Measurements from ENCODE around the gene DEFB110.
A peak's percentile ranks its signal among the peaks of the same experiment; 100 is the strongest.

DEFB110 gene

GRCh38 chr6:50021894-50022293 is at the start of gene DEFB110:
Gene DEFB110 (minus strand): TSS chr6:50021994. CDS start chr6:50021935, 59 bp downstream.
- no peak for DNase-seq
- in situ Hi-C loops (cut with HindIII; ENCODE audit: low pct_ligation_motif_present, low pct_unique_long_range_greater_than_20kb, low sequenced_read_pairs) = no loop called here

- in situ Hi-C loops (cut with HindIII; ENCODE audit: low pct_ligation_motif_present, low pct_unique_long_range_greater_than_20kb, low sequenced_read_pairs) = no loop called here
- no peak for DNase-seq
Observed at GRCh38 chr6:50070101-50070500, 48.3 kb upstream of the DEFB110 start.

- DNase-seq = peak; percentile 22
- in situ Hi-C loops (cut with HindIII; ENCODE audit: low pct_ligation_motif_present, low pct_unique_long_range_greater_than_20kb, low sequenced_read_pairs) = no loop called here
Observed at GRCh38 chr6:50062051-50062450, 40.3 kb upstream of the DEFB110 start.

- in situ Hi-C loops (cut with HindIII; ENCODE audit: low pct_ligation_motif_present, low pct_unique_long_range_greater_than_20kb, low sequenced_read_pairs) = no loop called here
Observed at GRCh38 chr6:50056242-50056641, 34.4 kb upstream of the DEFB110 start.

GRCh38 chr6:50049829-50050228 is 28.0 kb upstream of the DEFB110 start, which contains the start of gene DEFB112:
Gene DEFB112 (minus strand): TSS chr6:50049929. CDS start chr6:50049869, 60 bp downstream.
- no peak for DNase-seq
- in situ Hi-C loops (cut with HindIII; ENCODE audit: low pct_ligation_motif_present, low pct_unique_long_range_greater_than_20kb, low sequenced_read_pairs) = no loop called here

More at GRCh38 chr6:50056242-50056641, 34.4 kb upstream of the DEFB110 start:
- no peak for DNase-seq

- DNase-seq = no peak
- in situ Hi-C loops (cut with HindIII; ENCODE audit: low pct_ligation_motif_present, low pct_unique_long_range_greater_than_20kb, low sequenced_read_pairs) = no loop called here
Observed at GRCh38 chr6:50047026-50047425, 25.2 kb upstream of the DEFB110 start.

- in situ Hi-C loops (cut with HindIII; ENCODE audit: low pct_ligation_motif_present, low pct_unique_long_range_greater_than_20kb, low sequenced_read_pairs) = no loop called here
- DNase-seq = peak; percentile 5
Observed at GRCh38 chr6:50030777-50031562, 9.2 kb upstream of the DEFB110 start.

GRCh38 chr6:50030350-50030749 is 8.6 kb upstream of the DEFB110 start:
- no peak for DNase-seq
- in situ Hi-C loops (cut with HindIII; ENCODE audit: low pct_ligation_motif_present, low pct_unique_long_range_greater_than_20kb, low sequenced_read_pairs) = no loop called here

- in situ Hi-C loops (cut with HindIII; ENCODE audit: low pct_ligation_motif_present, low pct_unique_long_range_greater_than_20kb, low sequenced_read_pairs) = no loop called here
- no peak for DNase-seq
Observed at GRCh38 chr6:50025258-50025657, 3.5 kb upstream of the DEFB110 start.

GRCh38 chr6:50007819-50008218 is 14.0 kb downstream of the DEFB110 start:
- in situ Hi-C loops (cut with HindIII; ENCODE audit: low pct_ligation_motif_present, low pct_unique_long_range_greater_than_20kb, low sequenced_read_pairs) = no loop called here
- no peak for DNase-seq

GRCh38 chr6:50003139-50003538 is 18.7 kb downstream of the DEFB110 start:
- DNase-seq = no peak
- in situ Hi-C loops (cut with HindIII; ENCODE audit: low pct_ligation_motif_present, low pct_unique_long_range_greater_than_20kb, low sequenced_read_pairs) = no loop called here

- in situ Hi-C loops (cut with HindIII; ENCODE audit: low pct_ligation_motif_present, low pct_unique_long_range_greater_than_20kb, low sequenced_read_pairs) = no loop called here
Observed at GRCh38 chr6:49995278-49995677, 26.5 kb downstream of the DEFB110 start.

GRCh38 chr6:49988900-49989299 is 32.9 kb downstream of the DEFB110 start:
- in situ Hi-C loops (cut with HindIII; ENCODE audit: low pct_ligation_motif_present, low pct_unique_long_range_greater_than_20kb, low sequenced_read_pairs) = no loop called here
- DNase-seq = no peak

More at GRCh38 chr6:49995278-49995677, 26.5 kb downstream of the DEFB110 start:
- DNase-seq = no peak

- DNase-seq = no peak
- in situ Hi-C loops (cut with HindIII; ENCODE audit: low pct_ligation_motif_present, low pct_unique_long_range_greater_than_20kb, low sequenced_read_pairs) = no loop called here
Observed at GRCh38 chr6:49987749-49988148, 34.0 kb downstream of the DEFB110 start.

- DNase-seq = no peak
- in situ Hi-C loops (cut with HindIII; ENCODE audit: low pct_ligation_motif_present, low pct_unique_long_range_greater_than_20kb, low sequenced_read_pairs) = no loop called here
Observed at GRCh38 chr6:49986551-49986950, 35.2 kb downstream of the DEFB110 start.

- in situ Hi-C loops (cut with HindIII; ENCODE audit: low pct_ligation_motif_present, low pct_unique_long_range_greater_than_20kb, low sequenced_read_pairs) = no loop called here
- DNase-seq = no peak
Observed at GRCh38 chr6:49982046-49982445, 39.7 kb downstream of the DEFB110 start.

GRCh38 chr6:49980898-49981297 is 40.9 kb downstream of the DEFB110 start:
- no peak for DNase-seq
- in situ Hi-C loops (cut with HindIII; ENCODE audit: low pct_ligation_motif_present, low pct_unique_long_range_greater_than_20kb, low sequenced_read_pairs) = no loop called here

GRCh38 chr6:49979584-49979983 is 42.2 kb downstream of the DEFB110 start:
- no peak for DNase-seq
- in situ Hi-C loops (cut with HindIII; ENCODE audit: low pct_ligation_motif_present, low pct_unique_long_range_greater_than_20kb, low sequenced_read_pairs) = no loop called here

GRCh38 chr6:49978332-49979226 is 43.2 kb downstream of the DEFB110 start:
- DNase-seq = no peak
- in situ Hi-C loops (cut with HindIII; ENCODE audit: low pct_ligation_motif_present, low pct_unique_long_range_greater_than_20kb, low sequenced_read_pairs) = no loop called here
